Breast epithelium (tissue), 4 donors: ENCODE data around the gene SEMA4F. TPM values are rescaled to one million over a fixed set of nuclear protein-coding genes. Genes with fewer than 3 reads are reported as not detected.

ENCODE experiments used
- DNase-seq, 2 donors: peaks; one replicate each; pipeline ENCODE4 v3.0.0-alpha.2; 2019; ENCODE audit warnings: low spot score in 2 of 2
- H3K27ac ChIP-seq, 2 donors: fragments of 200-600 bp; sonication (generic) in 1 of 2; one replicate each; pipeline ENCODE4 v1.5.1; 2016 to 2019; ENCODE audit warnings: mild to moderate bottlenecking in 1 of 2
- H3K27me3 ChIP-seq, 2 donors: fragments of 200-600 bp; sonication (generic) in 1 of 2; one replicate each; pipeline versions ENCODE4 v1.5.1 to v1.6.0; 2017 to 2019; ENCODE audit warnings: control low read depth in 1 of 2, mild to moderate bottlenecking in 1 of 2
- H3K36me3 ChIP-seq: fragments of 200-600 bp; one replicate; pipeline ENCODE4 v1.5.1; 2019
- H3K4me1 ChIP-seq, 2 donors: fragments of 200-600 bp; sonication (generic); one replicate each; pipeline ENCODE4 v1.5.1; 2016 to 2019; ENCODE audit warnings: control low read depth in 1 of 2
- H3K4me3 ChIP-seq, 3 donors: fragments of 200-600 bp; sonication (generic); 1 replicate in 2 of 3; 2 replicates in 1 of 3; pipeline ENCODE4 v1.5.1; 2016 to 2019; ENCODE audit warnings: mild to moderate bottlenecking in 3 of 3, moderate library complexity in 2 of 3
- H3K9me3 ChIP-seq, 2 donors: fragments of 200-600 bp; sonication (generic) in 1 of 2; one replicate each; pipeline ENCODE4 v1.5.1; 2016 to 2019; ENCODE audit warnings: control low read depth in 1 of 2
- POLR2A ChIP-seq: fragments of 450-650 bp; IDR thresholded peaks from one replicate; pipeline ENCODE4 v1.6.1; 2016; ENCODE audit warnings: antibody characterized with exemption, mild to moderate bottlenecking, moderate library complexity
- POLR2AphosphoS5 ChIP-seq, 3 donors: sonication (generic); formaldehyde crosslinking; IDR thresholded peaks; one replicate each; pipeline ENCODE4 v1.6.1; 2017; ENCODE audit warnings: antibody characterized with exemption in 3 of 3
- intact Hi-C: fragments of 100-400 bp; cut with DNase I; formaldehyde crosslinking; loops from one replicate; pipeline ENCODE4 v1.15.1; 2023; ENCODE audit warnings: low total_unique reads
- total RNA-seq, 3 donors: library from RNA; depleted of rRNA; stranded (reverse); fragments of >200 nt; gene quantifications; one replicate each; pipeline ENCODE4 v1.1.0, GENCODE V29; 2016
- TF ChIP-seq, protein P1 (sequence below), 3 donors: fragments of 450-650 bp; IDR thresholded peaks; one replicate each; pipeline ENCODE4 v1.5.1; 2016 to 2017; ENCODE audit warnings: antibody characterized with exemption in 3 of 3, mild to moderate bottlenecking in 3 of 3, moderate library complexity in 3 of 3

SEMA4F gene
- total RNA-seq, 3 donors from 2014 or later = 4.6 to 8.8 (median 8.5) TPM

DNA sequence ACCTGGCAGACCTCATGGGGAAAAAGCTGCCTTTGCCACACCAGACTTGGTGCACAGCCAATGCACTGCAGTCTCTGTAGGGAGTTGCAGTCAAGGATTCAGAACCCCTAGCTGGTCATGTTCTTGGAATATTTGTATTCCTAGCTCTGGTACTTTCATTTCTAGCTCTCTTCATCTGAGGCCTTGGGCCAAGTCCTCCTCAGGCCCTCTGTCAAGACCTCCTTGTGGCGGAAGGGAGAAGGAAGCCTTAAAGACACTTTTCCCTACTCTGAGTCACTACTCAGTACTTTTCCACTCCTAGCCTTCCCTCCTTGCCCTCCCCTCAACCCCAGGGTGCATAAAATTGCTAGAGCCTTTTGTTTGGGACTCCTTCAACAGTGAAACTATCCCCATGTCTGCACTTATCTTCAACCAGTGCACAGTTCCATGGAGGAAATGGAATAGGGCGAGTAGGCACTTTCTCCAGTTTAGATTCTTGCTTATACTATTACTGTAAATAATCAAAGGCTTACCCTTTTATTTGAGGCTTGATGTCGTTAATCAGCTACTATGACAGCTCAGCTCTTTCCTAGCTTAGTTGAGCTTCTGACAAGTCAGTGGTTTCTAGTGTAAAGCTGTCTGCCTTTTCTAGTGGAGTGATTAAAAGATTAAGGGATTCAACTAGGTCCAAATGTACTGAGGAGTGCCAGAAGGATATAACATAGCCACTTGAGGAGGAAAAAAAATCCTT is 21.7 kb upstream of the SEMA4F start:
- H3K27ac ChIP-seq = no peak overlapping the region
- H3K36me3 ChIP-seq = no peaks in the 10 kb centered on the region
- no peaks in the 10 kb centered on the region for H3K4me1 ChIP-seq
- intact Hi-C loops = no loop called here
- H3K4me3 ChIP-seq = no peak overlapping the region
- DNase-seq = no peak
- no peaks in the 10 kb centered on the region for H3K27me3 ChIP-seq
- H3K9me3 ChIP-seq = no peaks in the 10 kb centered on the region
- TF ChIP-seq POLR2AphosphoS5 (IDR thresholded peaks at IDR 0.05) (no peak), POLR2A (no peak)
- TF ChIP-seq, protein P1, sequence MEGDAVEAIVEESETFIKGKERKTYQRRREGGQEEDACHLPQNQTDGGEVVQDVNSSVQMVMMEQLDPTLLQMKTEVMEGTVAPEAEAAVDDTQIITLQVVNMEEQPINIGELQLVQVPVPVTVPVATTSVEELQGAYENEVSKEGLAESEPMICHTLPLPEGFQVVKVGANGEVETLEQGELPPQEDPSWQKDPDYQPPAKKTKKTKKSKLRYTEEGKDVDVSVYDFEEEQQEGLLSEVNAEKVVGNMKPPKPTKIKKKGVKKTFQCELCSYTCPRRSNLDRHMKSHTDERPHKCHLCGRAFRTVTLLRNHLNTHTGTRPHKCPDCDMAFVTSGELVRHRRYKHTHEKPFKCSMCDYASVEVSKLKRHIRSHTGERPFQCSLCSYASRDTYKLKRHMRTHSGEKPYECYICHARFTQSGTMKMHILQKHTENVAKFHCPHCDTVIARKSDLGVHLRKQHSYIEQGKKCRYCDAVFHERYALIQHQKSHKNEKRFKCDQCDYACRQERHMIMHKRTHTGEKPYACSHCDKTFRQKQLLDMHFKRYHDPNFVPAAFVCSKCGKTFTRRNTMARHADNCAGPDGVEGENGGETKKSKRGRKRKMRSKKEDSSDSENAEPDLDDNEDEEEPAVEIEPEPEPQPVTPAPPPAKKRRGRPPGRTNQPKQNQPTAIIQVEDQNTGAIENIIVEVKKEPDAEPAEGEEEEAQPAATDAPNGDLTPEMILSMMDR (IDR thresholded peaks at IDR 0.05) = no peak

DNA sequence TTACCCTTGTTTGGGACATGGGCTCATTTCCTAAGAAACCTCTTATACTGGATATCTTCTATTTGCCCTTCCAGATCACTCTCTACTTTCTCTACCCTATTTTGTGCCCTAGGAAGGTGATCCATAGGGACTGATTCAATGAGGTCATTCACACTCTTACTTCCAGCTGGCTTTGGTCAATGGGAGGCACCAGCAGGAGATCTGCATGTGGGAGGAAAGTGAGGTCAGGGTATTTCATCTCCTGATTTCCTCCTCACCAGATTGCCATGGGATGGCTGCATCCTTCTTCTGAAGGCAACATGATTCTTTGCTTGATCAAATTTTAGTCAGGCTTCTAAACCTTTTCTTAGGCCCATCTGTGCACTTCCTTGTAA is 21.1 kb upstream of the SEMA4F start:
- DNase-seq = no peak
- H3K36me3 ChIP-seq = no peaks in the 10 kb centered on the region
- H3K27me3 ChIP-seq = no peaks in the 10 kb centered on the region
- H3K9me3 ChIP-seq = no peaks in the 10 kb centered on the region
- no peaks in the 10 kb centered on the region for H3K4me1 ChIP-seq
- TF ChIP-seq POLR2A (no peak), POLR2AphosphoS5 (IDR thresholded peaks at IDR 0.05) (no peak)
- TF ChIP-seq, protein P1 (IDR thresholded peaks at IDR 0.05) = no peak
- no peak overlapping the region for H3K4me3 ChIP-seq
- H3K27ac ChIP-seq = no peak overlapping the region
- intact Hi-C loops = no loop called here

DNA sequence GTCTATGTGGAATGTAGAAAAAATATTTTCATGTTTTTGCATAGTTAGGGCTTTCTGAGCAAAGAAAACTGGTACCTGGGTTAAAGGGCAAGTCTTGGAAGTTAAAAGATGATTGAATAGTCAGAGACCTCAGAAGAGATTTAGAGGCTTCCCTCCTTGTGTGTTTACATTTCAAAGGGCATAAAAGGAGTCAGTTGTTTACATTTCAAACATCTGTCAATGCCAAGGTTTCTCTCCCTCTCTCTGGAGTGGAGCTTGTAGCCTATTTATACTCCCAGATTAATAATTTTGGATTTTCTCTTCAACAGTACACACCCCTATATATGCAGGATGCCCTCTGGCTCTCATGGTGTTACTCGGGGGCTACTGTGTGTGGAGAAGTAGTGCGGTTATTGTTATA is 14.5 kb upstream of the SEMA4F start:
- no peak for DNase-seq
- H3K9me3 ChIP-seq = no peaks in the 10 kb centered on the region
- no peaks in the 10 kb centered on the region for H3K27me3 ChIP-seq
- TF ChIP-seq, protein P1 (IDR thresholded peaks at IDR 0.05) = no peak
- TF ChIP-seq POLR2AphosphoS5 (IDR thresholded peaks at IDR 0.05) = no peak
- no peak for TF ChIP-seq POLR2A
- no peaks in the 10 kb centered on the region for H3K36me3 ChIP-seq
- intact Hi-C loops = no loop called here
- H3K27ac ChIP-seq = no peak overlapping the region
- no peak overlapping the region for H3K4me3 ChIP-seq
- H3K4me1 ChIP-seq = no peaks in the 10 kb centered on the region

DNA sequence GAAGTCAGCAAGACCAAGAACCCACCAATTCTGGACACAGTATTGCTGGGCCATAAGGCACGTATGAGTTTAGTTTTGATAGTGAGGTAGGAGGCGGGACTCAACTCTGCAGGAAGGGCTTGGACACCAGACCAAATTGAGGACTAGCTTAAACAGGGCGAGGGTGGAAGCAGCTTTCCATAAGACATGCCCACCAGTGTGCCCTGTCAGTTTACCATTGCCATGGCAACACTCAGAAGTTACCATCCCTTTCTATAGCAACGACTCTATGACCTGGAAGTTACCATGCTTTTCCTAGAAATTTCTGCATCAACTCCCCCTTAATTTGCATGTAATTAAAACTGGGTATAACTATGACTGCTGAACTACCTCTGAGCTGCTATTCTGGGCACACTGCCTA is 8.7 kb upstream of the SEMA4F start:
- no peaks in the 10 kb centered on the region for H3K9me3 ChIP-seq
- peaks cover 0 to 13% of the 10 kb centered on the region in 2 donors for H3K27me3 ChIP-seq
- no peaks in the 10 kb centered on the region for H3K36me3 ChIP-seq
- no peak for TF ChIP-seq POLR2AphosphoS5 (IDR thresholded peaks at IDR 0.05)
- TF ChIP-seq, protein P1 (IDR thresholded peaks at IDR 0.05) = no peak
- TF ChIP-seq POLR2A = no peak
- no peak overlapping the region for H3K27ac ChIP-seq
- no peak for DNase-seq
- intact Hi-C loops = no loop called here
- no peak overlapping the region for H3K4me3 ChIP-seq
- H3K4me1 ChIP-seq = no peaks in the 10 kb centered on the region

DNA sequence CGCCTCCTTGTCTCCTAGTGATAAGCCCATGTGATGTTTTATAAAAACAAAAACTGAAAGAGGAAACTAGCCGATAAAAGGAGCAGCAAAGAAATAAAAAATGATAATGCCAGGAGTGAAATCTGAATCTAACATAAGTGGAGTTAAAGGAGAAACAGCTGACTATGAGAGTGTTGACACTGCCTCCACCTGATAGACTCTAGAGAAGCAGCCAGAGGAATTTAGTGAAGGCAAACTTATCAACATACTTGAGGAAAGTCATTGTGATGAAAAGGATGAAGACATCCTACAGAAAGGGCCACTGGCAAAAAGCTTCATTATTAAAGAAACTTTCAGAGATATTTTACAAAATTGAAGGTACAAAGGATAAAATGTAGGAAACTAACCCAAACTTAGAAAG is 7.8 kb upstream of the SEMA4F start:
- Histone ChIP-seq H3K9me3 (no peaks in the 10 kb centered on the region), H3K36me3 (no peaks in the 10 kb centered on the region), H3K27ac (no peak overlapping the region), H3K27me3 (peaks cover 0 to 13% of the 10 kb centered on the region in 2 donors), H3K4me1 (no peaks in the 10 kb centered on the region), H3K4me3 (no peak overlapping the region)
- TF ChIP-seq, protein P1 (IDR thresholded peaks at IDR 0.05) = no peak
- no peak for TF ChIP-seq POLR2AphosphoS5 (IDR thresholded peaks at IDR 0.05)
- no peak for TF ChIP-seq POLR2A
- intact Hi-C loops = no loop called here
- DNase-seq = no peak
